Dendritic cell treated with granulocyte-macrophage colony-stimulating factor and Interleukin-4, amounts not matched to agents 40 ng/mL and 50 ng/mL, for 4 days (primary cell): ENCODE results near the gene C14orf180.

Experiments
- H3K27ac Mint-ChIP-seq: one replicate; pipeline ENCODE4 v1.8.0; 2022; ENCODE audit warnings: mild to moderate bottlenecking, mixed read lengths
- H3K27me3 Mint-ChIP-seq: one replicate; pipeline ENCODE4 v1.8.0; 2022; ENCODE audit warnings: mild to moderate bottlenecking, mixed read lengths
- H3K36me3 Mint-ChIP-seq: one replicate; pipeline ENCODE4 v1.8.0; 2022; ENCODE audit warnings: low read depth, mixed read lengths
- H3K4me1 Mint-ChIP-seq: one replicate; pipeline ENCODE4 v1.8.0; 2022; ENCODE audit warnings: low read depth, mixed read lengths
- H3K4me3 Mint-ChIP-seq: one replicate; pipeline ENCODE4 v1.8.0; 2022; ENCODE audit warnings: mild to moderate bottlenecking, moderate library complexity, mixed read lengths
- H3K9me3 Mint-ChIP-seq: one replicate; pipeline ENCODE4 v1.8.0; 2022; ENCODE audit warnings: mixed read lengths
- intact Hi-C: fragments of 100-400 bp; cut with micrococcal nuclease; formaldehyde crosslinking; loops from one replicate; pipeline ENCODE4 v1.15.0; 2022

The C14orf180 gene

DNA sequence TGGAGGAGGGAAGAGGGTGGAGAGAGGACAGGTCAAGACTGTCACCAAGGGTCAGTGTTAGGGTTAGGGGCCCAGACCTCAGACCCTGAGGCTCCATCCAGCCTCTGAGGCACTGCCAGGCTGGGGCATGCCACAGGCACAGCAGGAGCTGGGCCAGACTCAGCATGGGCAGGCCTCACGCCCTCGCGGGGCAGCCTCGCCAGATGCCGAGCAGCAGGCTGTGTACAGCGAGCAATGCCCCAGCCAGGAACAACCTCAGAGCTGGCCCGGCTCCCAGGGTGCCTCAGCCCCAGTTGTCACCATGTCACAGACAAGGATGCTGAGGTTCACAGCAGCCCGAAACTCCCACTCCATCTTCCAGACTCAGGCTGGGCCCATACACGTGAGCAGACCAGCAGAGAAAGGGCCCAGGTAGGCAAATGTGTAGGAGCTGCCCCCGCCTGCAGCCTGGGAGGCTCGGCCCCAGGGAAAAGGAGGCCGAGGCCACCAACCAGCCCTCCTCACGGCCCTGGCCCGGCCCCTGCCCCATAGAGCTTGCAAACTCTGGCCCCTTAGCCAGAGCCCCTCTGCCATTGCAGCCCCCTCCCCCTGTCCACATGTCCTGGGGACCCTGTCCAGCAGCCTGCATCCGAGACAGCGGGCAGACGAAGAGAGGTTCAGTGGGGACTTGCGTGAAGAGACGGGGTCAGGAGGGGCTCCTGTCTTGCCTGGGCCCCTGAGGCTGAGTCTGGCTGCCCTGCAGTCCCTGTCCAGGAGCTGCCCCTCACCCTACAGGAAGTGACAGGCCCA lies 7.5 kb downstream of the C14orf180 start:
- no peaks in the 10 kb centered on the region for H3K9me3 Mint-ChIP-seq
- H3K4me1 Mint-ChIP-seq = no peaks in the 10 kb centered on the region
- H3K36me3 Mint-ChIP-seq = no peaks in the 10 kb centered on the region
- H3K27me3 Mint-ChIP-seq = peaks cover 6% of the 10 kb centered on the region
- H3K27ac Mint-ChIP-seq = no peak overlapping the region
- intact Hi-C loops = no loop called here
- no peak overlapping the region for H3K4me3 Mint-ChIP-seq

DNA sequence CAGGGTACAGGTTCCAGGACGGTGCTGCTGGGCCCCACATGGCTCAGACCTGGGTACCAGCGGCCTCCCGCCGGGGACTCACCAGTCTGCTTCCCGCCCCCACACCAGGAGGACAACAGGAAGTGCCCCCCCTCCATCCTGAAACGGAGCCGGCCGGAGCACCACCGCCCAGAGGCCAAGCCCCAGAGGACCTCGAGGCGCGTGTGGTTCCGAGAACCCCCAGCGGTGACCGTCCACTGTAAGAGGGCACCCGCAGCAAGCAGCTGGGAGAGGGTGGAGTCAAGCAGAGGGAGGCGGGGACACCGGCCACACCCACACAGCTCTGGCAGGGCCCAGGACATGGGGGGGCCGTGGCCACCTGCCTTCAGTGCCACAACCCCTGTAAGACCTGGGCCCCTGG lies 8.1 kb downstream of the C14orf180 start:
- H3K4me3 Mint-ChIP-seq = no peak overlapping the region
- H3K27me3 Mint-ChIP-seq = peaks cover 6% of the 10 kb centered on the region
- no peaks in the 10 kb centered on the region for H3K9me3 Mint-ChIP-seq

DNA sequence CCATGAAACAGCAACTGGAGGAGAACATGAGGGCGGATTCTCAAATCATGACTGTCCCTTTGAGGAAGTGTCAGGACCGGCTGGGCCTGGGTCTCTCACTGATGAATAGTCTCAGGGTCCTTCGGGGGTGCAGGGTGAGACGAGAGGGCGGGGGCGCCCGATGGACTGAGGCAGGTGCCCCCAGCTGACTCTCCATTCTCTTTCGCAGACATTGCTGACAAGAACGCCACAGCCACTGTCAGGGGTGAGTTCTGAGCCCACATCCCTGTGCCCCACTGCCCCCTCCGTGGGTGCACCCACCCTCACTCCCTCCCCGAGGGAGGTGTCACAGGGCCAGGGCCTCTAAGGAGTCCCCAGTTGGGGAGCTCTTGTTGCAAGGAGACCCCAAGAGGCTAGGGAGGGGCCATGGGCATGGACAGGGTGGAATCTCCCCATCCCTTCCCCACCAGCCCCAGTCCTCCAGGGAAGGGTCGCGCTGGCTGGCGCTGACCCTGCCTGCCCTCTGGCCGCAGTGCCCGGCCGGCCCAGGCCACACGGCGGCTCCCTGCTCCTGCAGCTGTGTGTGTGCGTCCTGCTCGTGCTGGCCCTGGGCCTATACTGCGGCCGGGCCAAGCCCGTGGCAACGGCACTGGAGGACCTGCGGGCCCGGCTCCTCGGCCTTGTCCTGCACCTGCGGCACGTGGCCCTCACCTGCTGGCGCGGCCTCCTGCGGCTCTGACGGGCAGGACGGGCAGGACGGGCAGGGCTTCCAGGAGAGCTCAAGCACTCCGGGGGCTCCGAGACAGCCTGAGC lies 8.7 kb downstream of the C14orf180 start:
- H3K27me3 Mint-ChIP-seq = peaks cover 6% of the 10 kb centered on the region
- no peak overlapping the region for H3K27ac Mint-ChIP-seq
- no peaks in the 10 kb centered on the region for H3K36me3 Mint-ChIP-seq
- H3K9me3 Mint-ChIP-seq = no peaks in the 10 kb centered on the region
- intact Hi-C loops = no loop called here
- H3K4me3 Mint-ChIP-seq = no peak overlapping the region
- no peaks in the 10 kb centered on the region for H3K4me1 Mint-ChIP-seq

More for the DNA sequence above, 8.1 kb downstream of the C14orf180 start:
- Mint-ChIP-seq H3K4me1 (no peaks in the 10 kb centered on the region), H3K27ac (no peak overlapping the region), H3K36me3 (no peaks in the 10 kb centered on the region)
- intact Hi-C loops = no loop called here

DNA sequence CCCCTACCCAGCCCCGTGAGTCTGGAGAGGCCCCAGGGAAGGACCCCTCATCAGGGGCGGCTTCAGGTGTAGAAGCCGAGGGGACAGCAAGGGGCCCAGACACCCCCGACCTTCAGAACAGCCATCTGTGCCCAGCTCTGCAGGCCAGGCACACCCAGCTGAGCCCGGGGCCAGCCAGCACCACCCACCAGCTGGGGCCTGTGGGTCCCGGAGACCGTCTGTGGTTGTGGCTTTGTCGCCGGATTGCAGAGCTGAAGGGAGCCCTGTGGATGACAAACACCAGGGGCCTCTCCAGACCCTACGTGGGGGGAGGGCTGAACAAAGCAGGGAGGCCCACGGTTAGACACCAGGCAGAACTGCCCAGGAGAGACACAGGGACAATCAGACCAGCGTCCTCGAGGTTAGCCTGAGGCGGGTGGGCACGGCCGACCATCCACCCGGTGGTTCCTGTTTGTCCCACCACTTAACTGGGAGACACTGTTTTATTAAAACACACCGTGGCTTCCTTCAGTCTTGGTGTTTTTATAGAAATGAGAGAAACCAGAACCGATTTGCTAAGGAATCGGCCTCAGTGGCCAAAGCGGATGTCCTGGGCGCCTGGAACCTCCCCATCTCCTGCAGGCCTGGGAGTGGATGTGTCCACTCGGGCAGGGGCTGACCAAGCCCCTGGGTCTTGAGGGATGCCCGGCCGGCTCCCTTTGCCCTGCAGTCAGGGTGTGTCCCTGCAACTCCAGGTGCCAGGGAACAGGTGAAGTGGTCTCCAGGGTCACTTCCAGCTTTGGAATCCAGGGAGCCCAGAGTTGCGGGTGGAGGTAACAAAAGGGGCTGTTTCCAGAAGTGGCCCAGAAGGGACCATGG lies 10.0 kb downstream of the C14orf180 start:
- H3K36me3 Mint-ChIP-seq = no peaks in the 10 kb centered on the region
- intact Hi-C loops = no loop called here
- peaks cover 6% of the 10 kb centered on the region for H3K27me3 Mint-ChIP-seq
- H3K4me1 Mint-ChIP-seq = no peaks in the 10 kb centered on the region
- no peak overlapping the region for H3K27ac Mint-ChIP-seq
- H3K9me3 Mint-ChIP-seq = no peaks in the 10 kb centered on the region
- no peak overlapping the region for H3K4me3 Mint-ChIP-seq

DNA sequence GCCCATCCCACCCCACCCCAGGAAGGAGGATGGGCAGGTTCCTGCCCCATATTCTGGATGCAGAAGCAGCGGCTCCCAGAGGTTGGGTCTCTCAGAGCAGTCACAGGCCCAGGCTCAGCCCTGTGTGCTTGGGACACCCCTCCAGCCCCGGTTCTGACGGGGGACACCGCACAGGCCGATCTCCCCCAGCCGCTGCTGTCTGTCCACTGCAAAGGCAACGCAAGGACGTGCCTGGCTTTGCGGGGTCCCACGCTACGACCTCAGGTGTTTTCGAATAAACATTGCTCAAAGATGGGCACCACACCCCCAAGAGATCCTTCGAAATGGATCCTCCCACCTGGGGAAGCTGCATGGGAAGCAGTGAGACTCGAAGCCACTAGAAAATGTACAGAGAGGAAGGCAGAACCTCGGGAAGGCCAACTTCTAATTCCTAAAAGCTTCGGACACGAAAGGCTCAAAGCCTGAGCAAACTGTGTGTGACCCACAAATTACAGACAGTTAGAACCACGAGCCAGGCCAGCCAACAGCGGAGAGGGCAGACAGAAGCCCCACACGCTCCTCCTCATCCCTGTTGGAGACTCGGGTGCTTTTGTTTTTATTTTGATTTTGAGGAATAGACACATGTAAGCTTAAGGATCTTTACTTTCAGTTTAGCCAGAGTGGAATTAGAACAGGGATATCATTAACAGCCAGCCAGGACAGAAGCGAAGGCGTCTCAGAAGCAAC lies 10.8 kb downstream of the C14orf180 start:
- Mint-ChIP-seq H3K4me1 (no peaks in the 10 kb centered on the region), H3K9me3 (no peaks in the 10 kb centered on the region), H3K27ac (no peak overlapping the region), H3K36me3 (no peaks in the 10 kb centered on the region), H3K27me3 (peaks cover 6% of the 10 kb centered on the region), H3K4me3 (no peak overlapping the region)
- intact Hi-C loops = no loop called here

DNA sequence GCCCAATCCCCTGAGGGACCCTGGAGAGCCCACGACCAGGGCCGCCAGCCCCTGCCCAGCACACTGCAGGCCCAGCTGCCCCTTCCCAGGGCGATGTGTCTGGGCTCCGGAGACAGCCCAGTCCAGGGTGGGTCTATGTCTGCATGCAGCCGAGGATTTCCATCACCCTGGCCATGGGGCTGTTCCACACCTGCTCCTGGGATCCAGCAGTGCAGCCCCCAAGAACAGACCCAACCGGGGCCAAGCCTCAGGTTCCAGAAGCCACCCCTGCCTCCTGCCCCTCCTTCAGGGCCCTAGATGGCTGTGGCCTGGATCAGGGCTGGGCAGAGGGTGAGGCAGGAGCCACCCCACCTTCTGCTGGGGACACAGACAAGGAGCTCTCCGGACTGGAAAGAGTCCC lies 11.5 kb downstream of the C14orf180 start:
- Mint-ChIP-seq H3K9me3 (no peaks in the 10 kb centered on the region), H3K36me3 (no peaks in the 10 kb centered on the region), H3K4me3 (no peak overlapping the region), H3K4me1 (no peaks in the 10 kb centered on the region), H3K27me3 (peaks cover 4% of the 10 kb centered on the region), H3K27ac (no peak overlapping the region)
- intact Hi-C loops = no loop called here

DNA sequence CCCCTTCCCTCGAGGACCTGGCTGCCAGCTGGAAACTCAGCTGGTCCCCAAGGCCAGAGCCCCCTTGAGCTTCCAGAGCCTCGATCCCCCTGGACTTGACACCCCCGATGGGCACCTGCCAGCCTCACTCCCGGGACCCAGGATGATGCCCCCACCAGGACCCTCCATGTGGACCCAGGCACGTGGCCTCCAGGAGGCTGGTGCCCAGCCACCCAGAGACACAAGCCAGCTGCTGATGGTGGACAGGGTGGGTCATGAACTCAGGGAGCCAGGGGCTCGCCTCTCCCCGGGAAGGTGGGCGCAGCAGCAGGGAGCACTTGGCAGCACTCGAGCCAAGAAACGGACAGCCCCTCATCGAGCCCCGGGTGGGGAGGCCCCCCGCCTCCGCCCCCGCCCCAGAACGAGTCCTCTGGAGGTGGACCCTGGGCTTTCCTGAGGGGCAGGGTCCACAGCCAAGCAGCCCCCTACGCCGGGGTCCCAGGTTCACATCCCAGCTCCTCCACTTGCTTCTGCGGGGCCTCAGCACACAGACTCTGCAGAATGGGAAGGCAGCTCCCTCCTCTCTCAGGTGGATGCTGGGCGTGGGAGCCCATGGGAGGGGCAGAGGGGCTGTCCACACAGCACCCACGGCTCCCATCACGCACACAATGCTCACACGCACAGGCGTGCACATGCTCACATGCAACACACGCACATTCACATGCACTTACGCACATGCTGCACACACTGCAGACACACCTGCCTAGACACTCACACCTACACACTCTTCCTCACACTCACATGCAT lies 12.1 kb downstream of the C14orf180 start:
- Mint-ChIP-seq H3K27me3 (no peaks in the 10 kb centered on the region), H3K36me3 (no peaks in the 10 kb centered on the region), H3K4me3 (no peak overlapping the region), H3K4me1 (no peaks in the 10 kb centered on the region), H3K9me3 (no peaks in the 10 kb centered on the region), H3K27ac (no peak overlapping the region)
- intact Hi-C loops = no loop called here

DNA sequence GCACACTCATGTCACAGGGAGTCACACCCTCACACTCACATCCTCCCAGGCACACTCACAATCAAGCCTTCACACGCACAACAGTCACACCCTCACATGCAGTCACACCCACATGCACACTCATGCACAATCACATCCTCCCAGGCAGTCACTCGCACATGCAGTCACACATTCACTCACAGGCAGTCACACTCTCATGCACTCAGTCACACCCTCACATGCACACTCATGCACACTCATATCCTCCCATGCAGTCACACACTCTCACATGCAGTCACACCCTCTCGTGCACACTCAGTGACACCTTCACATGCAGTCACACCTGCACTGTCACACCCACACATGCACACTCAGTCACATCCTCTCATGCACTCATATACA lies 12.7 kb downstream of the C14orf180 start:
- intact Hi-C loops = no loop called here
- Mint-ChIP-seq H3K27me3 (no peaks in the 10 kb centered on the region), H3K9me3 (no peaks in the 10 kb centered on the region), H3K4me1 (no peaks in the 10 kb centered on the region), H3K36me3 (no peaks in the 10 kb centered on the region), H3K4me3 (no peak overlapping the region), H3K27ac (no peak overlapping the region)

DNA sequence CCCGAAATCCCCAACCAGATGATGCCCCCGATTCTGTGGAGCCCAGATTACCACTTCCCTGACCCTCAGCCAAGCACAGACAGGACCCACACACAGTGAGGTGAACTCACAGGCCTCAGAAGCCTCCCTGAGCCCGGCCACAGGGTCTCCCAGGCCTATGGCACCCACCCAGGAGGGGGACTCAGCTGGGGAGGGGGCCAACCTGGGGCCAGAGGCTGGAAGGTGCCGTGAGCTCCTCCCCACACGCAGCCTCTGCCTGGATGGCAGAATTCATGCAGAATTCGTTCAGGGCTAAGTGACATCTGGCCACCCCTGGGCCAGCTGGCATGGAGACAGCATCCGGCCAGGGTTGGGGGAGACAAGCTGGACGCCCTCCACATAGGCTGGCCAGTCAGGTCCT lies 13.2 kb downstream of the C14orf180 start:
- Mint-ChIP-seq H3K4me1 (no peaks in the 10 kb centered on the region), H3K27ac (no peak overlapping the region), H3K27me3 (no peaks in the 10 kb centered on the region), H3K4me3 (no peak overlapping the region), H3K9me3 (no peaks in the 10 kb centered on the region), H3K36me3 (no peaks in the 10 kb centered on the region)
- intact Hi-C loops = no loop called here

DNA sequence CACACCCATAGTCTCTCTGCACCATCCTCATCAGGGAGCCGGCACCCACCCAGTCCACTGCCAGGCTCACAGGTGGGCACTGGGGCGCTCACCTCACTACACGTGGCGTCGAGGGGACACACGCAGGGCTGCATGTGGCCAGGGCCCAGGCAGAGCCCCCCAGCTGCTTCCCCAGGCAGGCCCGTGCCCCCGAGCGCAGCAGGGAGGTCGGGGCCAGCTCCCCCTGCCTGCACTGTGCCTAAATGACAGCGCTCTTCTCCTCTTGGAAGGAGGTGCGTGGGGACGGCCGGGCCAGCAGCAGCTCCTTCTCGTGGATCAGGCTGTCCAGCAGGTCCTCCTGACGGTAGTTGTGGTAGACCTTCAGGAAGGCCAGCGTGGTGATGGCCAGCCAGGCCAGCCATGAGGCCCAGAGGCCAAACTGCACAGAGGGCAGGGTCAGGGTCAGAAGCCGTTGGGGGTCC lies 13.7 kb downstream of the C14orf180 start:
- Mint-ChIP-seq H3K4me3 (no peak overlapping the region), H3K4me1 (no peaks in the 10 kb centered on the region), H3K27me3 (no peaks in the 10 kb centered on the region), H3K27ac (no peak overlapping the region), H3K9me3 (no peaks in the 10 kb centered on the region), H3K36me3 (no peaks in the 10 kb centered on the region)
- intact Hi-C loops = no loop called here

DNA sequence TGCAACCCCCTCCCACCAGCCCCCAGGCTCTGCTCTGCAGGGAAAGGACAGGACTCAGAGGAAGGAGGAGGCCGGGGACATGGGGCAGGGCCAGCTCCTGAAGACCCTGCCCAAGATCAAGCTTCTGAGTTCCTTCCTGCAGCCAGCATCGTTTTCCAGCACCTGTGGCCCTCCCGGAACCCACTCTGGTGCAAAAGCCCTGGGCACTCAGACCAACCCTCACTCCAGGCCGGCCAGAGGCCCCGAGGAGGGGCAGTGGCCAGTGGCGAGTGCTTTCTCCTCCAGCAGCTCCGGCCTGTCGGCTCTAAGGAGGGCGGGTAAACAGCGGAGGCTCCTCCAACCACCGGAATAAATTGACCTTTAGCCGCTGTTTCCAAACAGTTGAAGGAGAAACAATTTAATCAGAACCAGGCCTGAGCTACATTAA lies 14.2 kb downstream of the C14orf180 start:
- H3K4me1 Mint-ChIP-seq = no peaks in the 10 kb centered on the region
- H3K27me3 Mint-ChIP-seq = no peaks in the 10 kb centered on the region
- H3K4me3 Mint-ChIP-seq = no peak overlapping the region
- H3K27ac Mint-ChIP-seq = no peak overlapping the region
- H3K36me3 Mint-ChIP-seq = no peaks in the 10 kb centered on the region
- no peaks in the 10 kb centered on the region for H3K9me3 Mint-ChIP-seq
- intact Hi-C loops = no loop called here

DNA sequence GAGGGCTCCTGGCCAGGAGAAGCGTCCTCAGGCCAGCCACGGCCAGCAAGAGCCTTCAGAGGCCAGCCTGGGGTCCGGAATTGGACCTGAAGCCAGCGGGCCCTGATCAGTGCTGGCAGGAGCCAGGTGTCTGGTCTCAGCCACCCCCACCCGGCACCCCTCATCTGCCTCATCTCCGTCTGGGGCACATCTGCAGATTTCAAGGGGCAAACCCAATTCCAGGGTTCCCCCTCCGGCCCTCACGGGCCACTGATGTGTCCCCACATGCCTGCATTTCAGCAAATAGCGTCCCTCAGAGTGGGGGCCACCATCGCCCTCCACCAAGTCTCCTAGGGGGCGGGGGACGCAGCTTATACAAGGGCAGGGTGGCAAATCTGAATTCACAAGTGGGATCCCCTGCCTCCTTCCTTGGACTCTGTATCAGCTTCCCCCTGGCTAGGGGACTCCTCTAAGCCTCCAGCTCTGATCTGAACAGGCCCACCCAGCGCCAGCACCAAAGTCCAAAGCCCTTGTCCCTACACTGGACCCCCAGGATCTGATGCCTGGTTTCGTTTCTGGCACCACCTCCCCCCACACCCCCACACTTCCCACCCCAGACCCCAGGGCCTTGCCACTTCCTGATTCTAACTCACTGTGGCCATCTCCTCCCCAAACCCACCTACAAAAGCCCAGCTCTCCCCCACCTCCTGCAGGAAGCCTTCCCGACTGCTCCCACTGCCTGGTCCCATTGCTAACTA lies 14.9 kb downstream of the C14orf180 start:
- no peaks in the 10 kb centered on the region for H3K9me3 Mint-ChIP-seq
- no peak overlapping the region for H3K4me3 Mint-ChIP-seq
- intact Hi-C loops = no loop called here
- H3K4me1 Mint-ChIP-seq = no peaks in the 10 kb centered on the region
- H3K27ac Mint-ChIP-seq = no peak overlapping the region
- no peaks in the 10 kb centered on the region for H3K36me3 Mint-ChIP-seq
- no peaks in the 10 kb centered on the region for H3K27me3 Mint-ChIP-seq
